ENCODE data around the gene ATP8B3. TPM values are rescaled to one million over a fixed set of nuclear protein-coding genes. Genes with fewer than 3 reads are reported as not detected.
A peak's percentile ranks its signal among the peaks of the same experiment; 100 is the strongest.

Gene ATP8B3
- total RNA-seq, 4 donors from 2014 or later: 0.27 to 0.75 TPM; not detected in 2

- DNase-seq: no peak
- H3K4me3 ChIP-seq: peak overlapping the region in 1 of 4 donors; percentile 21
- intact Hi-C loops (cut with DNase I; ENCODE audit: low total_unique reads) (no loop called here), in situ Hi-C loops (cut with MboI; ENCODE audit: low pct_ligation_motif_present in 1 of 4, low pct_unique_long_range_greater_than_20kb in 1 of 4, low sequenced_read_pairs in 3 of 4) (no loop called here)
- H3K27ac ChIP-seq: peak overlapping the region; percentile 91 to 96 (median 93)
- TF ChIP-seq POLR2AphosphoS5 (IDR thresholded peaks at IDR 0.05) (no peak), CTCF (IDR thresholded peaks at IDR 0.05) (no peak), EP300 (IDR thresholded peaks at IDR 0.05; ENCODE audit: low read depth) (no peak)
- WGBS, 2 donors (ENCODE audit: low coverage in 1 of 2): 9 to 40% methylated on average over 7 to 18 of the region's 18 CpGs
- no peaks in the 10 kb centered on the region for H3K27me3 ChIP-seq
- peaks cover 60 to 82% (median 75%) of the 10 kb centered on the region in 4 donors for H3K4me1 ChIP-seq
- no peaks in the 10 kb centered on the region for H3K9me3 ChIP-seq
- H3K36me3 ChIP-seq: no peaks in the 10 kb centered on the region
These were observed 47.3 kb upstream of the ATP8B3 start for GRCh38 chr19:1859331-1859781.

GRCh38 chr19:1858412-1859081, 46.5 kb upstream of the ATP8B3 start:
- peak overlapping the region; percentile 91 to 96 (median 93) for H3K27ac ChIP-seq
- no peak for TF ChIP-seq CTCF (IDR thresholded peaks at IDR 0.05)
- TF ChIP-seq POLR2A (IDR thresholded peaks at IDR 0.05): no peak
- no peak for TF ChIP-seq EP300 (IDR thresholded peaks at IDR 0.05; ENCODE audit: low read depth)
- no peak for TF ChIP-seq POLR2AphosphoS5 (IDR thresholded peaks at IDR 0.05)
- WGBS, 2 donors (ENCODE audit: low coverage in 1 of 2): 28% methylated on average over 9 of the region's 10 CpGs; no CpG with 5 or more reads in 1 of the 2 donors
- in situ Hi-C loops (cut with MboI; ENCODE audit: low pct_ligation_motif_present in 1 of 4, low pct_unique_long_range_greater_than_20kb in 1 of 4, low sequenced_read_pairs in 3 of 4): no loop called here
- no peaks in the 10 kb centered on the region for H3K36me3 ChIP-seq
- intact Hi-C loops (cut with DNase I; ENCODE audit: low total_unique reads): no loop called here
- H3K9me3 ChIP-seq: no peaks in the 10 kb centered on the region
- no peak for DNase-seq
- H3K27me3 ChIP-seq: no peaks in the 10 kb centered on the region
- H3K4me1 ChIP-seq: peaks cover 67 to 87% (median 83%) of the 10 kb centered on the region in 4 donors
- H3K4me3 ChIP-seq: no peak overlapping the region

- Histone ChIP-seq H3K9me3 (no peaks in the 10 kb centered on the region), H3K36me3 (no peaks in the 10 kb centered on the region), H3K4me3 (peak overlapping the region in 2 of 4 donors; percentile 49 to 55), H3K4me1 (peaks cover 69 to 95% (median 91%) of the 10 kb centered on the region in 4 donors), H3K27me3 (no peaks in the 10 kb centered on the region), H3K27ac (peak overlapping the region; percentile 91 to 96 (median 93))
- 7 to 49% methylated on average over 3 to 16 of the region's 16 CpGs for WGBS, 2 donors (ENCODE audit: low coverage in 1 of 2)
- intact Hi-C loops (cut with DNase I; ENCODE audit: low total_unique reads) (no loop called here), in situ Hi-C loops (cut with MboI; ENCODE audit: low pct_ligation_motif_present in 1 of 4, low pct_unique_long_range_greater_than_20kb in 1 of 4, low sequenced_read_pairs in 3 of 4) (no loop called here)
- DNase-seq: peak; percentile 81
- TF ChIP-seq POLR2A (IDR thresholded peaks at IDR 0.05) (no peak), POLR2AphosphoS5 (IDR thresholded peaks at IDR 0.05) (peak in 2 of 3 donors; percentile 29 to 48)
These were observed 45.7 kb upstream of the ATP8B3 start for GRCh38 chr19:1857648-1858326.

- H3K9me3 ChIP-seq: no peaks in the 10 kb centered on the region
- 0% methylated on average over 1 to 30 of the region's 73 CpGs for WGBS, 2 donors (ENCODE audit: low coverage in 1 of 2)
- TF ChIP-seq POLR2AphosphoS5 (IDR thresholded peaks at IDR 0.05): peak; percentile 86 to 97 (median 94)
- TF ChIP-seq EP300 (IDR thresholded peaks at IDR 0.05; ENCODE audit: low read depth): no peak
- TF ChIP-seq CTCF (IDR thresholded peaks at IDR 0.05): no peak
- TF ChIP-seq POLR2A (IDR thresholded peaks at IDR 0.05): peak; percentile 92
- in situ Hi-C loops (cut with MboI; ENCODE audit: low pct_ligation_motif_present in 1 of 4, low pct_unique_long_range_greater_than_20kb in 1 of 4, low sequenced_read_pairs in 3 of 4): no loop called here
- peak overlapping the region; percentile 21 to 55 (median 40) for H3K4me3 ChIP-seq
- H3K27me3 ChIP-seq: no peaks in the 10 kb centered on the region
- no peaks in the 10 kb centered on the region for H3K36me3 ChIP-seq
- peak overlapping the region; percentile 91 to 96 (median 93) for H3K27ac ChIP-seq
- DNase-seq: peak; percentile 96
- H3K4me1 ChIP-seq: peaks cover 69 to 98% (median 94%) of the 10 kb centered on the region in 4 donors
- intact Hi-C loops (cut with DNase I; ENCODE audit: low total_unique reads): no loop called here
These were observed 44.9 kb upstream of the ATP8B3 start for GRCh38 chr19:1856698-1857603.
